H9 (cell line): ENCODE data around the gene ARVCF. TPM values are rescaled to one million over a fixed set of nuclear protein-coding genes. Genes with fewer than 3 reads are reported as not detected.

ENCODE experiments used
- DNase-seq: peaks from one replicate; pipeline ENCODE4 v3.0.0-alpha.2; 2017
- H2AFZ ChIP-seq: one replicate; pipeline ENCODE4 v1.6.1; 2013; ENCODE audit warnings: mild to moderate bottlenecking, low read length, control low read depth, moderate library complexity
- H2AK5ac ChIP-seq: 2 replicates; pipeline ENCODE4 v1.6.1; 2013; ENCODE audit warnings: low read length, control low read depth, mixed read lengths; ENCODE audit not compliant: insufficient read length
- H2BK120ac ChIP-seq: one replicate; pipeline ENCODE4 v1.6.1; 2013; ENCODE audit warnings: low read depth, mild to moderate bottlenecking, low read length, control low read depth, inconsistent platforms; ENCODE audit not compliant: poor library complexity, severe bottlenecking
- H2BK12ac ChIP-seq: 2 replicates; pipeline ENCODE4 v1.6.1; 2013; ENCODE audit warnings: low read length, control low read depth, mixed read lengths, low read depth; ENCODE audit not compliant: insufficient read length
- H2BK15ac ChIP-seq: 2 replicates; pipeline ENCODE4 v1.6.1; 2013; ENCODE audit warnings: low read depth, low read length, control low read depth
- H2BK20ac ChIP-seq: one replicate; pipeline ENCODE4 v1.6.1; 2013; ENCODE audit warnings: low read depth, mild to moderate bottlenecking, low read length, control low read depth, inconsistent platforms; ENCODE audit not compliant: poor library complexity, severe bottlenecking
- H2BK5ac ChIP-seq: 2 replicates; pipeline ENCODE4 v1.6.1; 2013; ENCODE audit warnings: low read length, control low read depth, mixed read lengths; ENCODE audit not compliant: insufficient read length
- H3K14ac ChIP-seq: 2 replicates; pipeline ENCODE4 v1.6.1; 2013; ENCODE audit warnings: low read length, control low read depth; ENCODE audit not compliant: insufficient read depth
- H3K18ac ChIP-seq: 2 replicates; pipeline ENCODE4 v1.6.1; 2013; ENCODE audit warnings: low read depth, mild to moderate bottlenecking, mixed read lengths, low read length, control low read depth; ENCODE audit not compliant: insufficient read length
- H3K23ac ChIP-seq: 2 replicates; pipeline ENCODE4 v1.6.1; 2013; ENCODE audit warnings: low read length, control low read depth, mixed read lengths, low read depth; ENCODE audit not compliant: insufficient read length
- H3K23me2 ChIP-seq: 2 replicates; pipeline ENCODE4 v1.6.1; 2013; ENCODE audit warnings: low read depth, mild to moderate bottlenecking, mixed read lengths, low read length, control low read depth; ENCODE audit not compliant: insufficient read length, poor library complexity, severe bottlenecking
- H3K27ac ChIP-seq: 2 replicates; pipeline ENCODE4 v1.5.1; 2013; ENCODE audit warnings: low read length, control low read depth, mixed read lengths, low read depth; ENCODE audit not compliant: insufficient read length
- H3K27me3 ChIP-seq: 2 replicates; pipeline ENCODE4 v1.6.1; 2013; ENCODE audit warnings: low read length, control low read depth, inconsistent platforms; ENCODE audit not compliant: insufficient read depth
- H3K4ac ChIP-seq: 2 replicates; pipeline ENCODE4 v1.6.1; 2013; ENCODE audit warnings: low read depth, mild to moderate bottlenecking, control low read depth, inconsistent platforms, low read length, moderate library complexity
- H3K4me1 ChIP-seq: 2 replicates; pipeline ENCODE4 v1.6.1; 2013; ENCODE audit warnings: low read length, control low read depth, inconsistent platforms; ENCODE audit not compliant: insufficient read depth
- H3K4me2 ChIP-seq: 2 replicates; pipeline ENCODE4 v1.6.1; 2013; ENCODE audit warnings: low read length, control low read depth, mixed read lengths; ENCODE audit not compliant: insufficient read length, insufficient read depth
- H3K56ac ChIP-seq: 2 replicates; pipeline ENCODE4 v1.6.1; 2013; ENCODE audit warnings: low read depth, mild to moderate bottlenecking, mixed read lengths, low read length, control low read depth; ENCODE audit not compliant: insufficient read length
- H3K79me1 ChIP-seq: 2 replicates; pipeline ENCODE4 v1.6.1; 2013; ENCODE audit warnings: low read depth, mild to moderate bottlenecking, moderate library complexity, low read length, control low read depth, inconsistent platforms; ENCODE audit not compliant: insufficient read depth, poor library complexity, severe bottlenecking
- H3K79me2 ChIP-seq: 2 replicates; pipeline ENCODE4 v1.6.1; 2013; ENCODE audit warnings: low read length, control low read depth, inconsistent platforms; ENCODE audit not compliant: insufficient read depth
- H3K9ac ChIP-seq: 2 replicates; pipeline ENCODE4 v1.6.1; 2013; ENCODE audit warnings: low read length, control low read depth, mixed read lengths; ENCODE audit not compliant: insufficient read length; ENCODE audit errors: extremely low read depth
- H3K9me3 ChIP-seq: one replicate; pipeline ENCODE4 v1.6.1; 2013; ENCODE audit warnings: low read depth, low read length, inconsistent platforms; ENCODE audit not compliant: control insufficient read depth
- H3T11ph ChIP-seq: one replicate; pipeline ENCODE4 v1.6.1; 2013; ENCODE audit warnings: mild to moderate bottlenecking, low read length, control low read depth, inconsistent platforms
- H4K20me1 ChIP-seq: one replicate; pipeline ENCODE4 v1.6.1; 2013; ENCODE audit not compliant: control insufficient read depth, insufficient read length, insufficient read depth
- H4K5ac ChIP-seq: 2 replicates; pipeline ENCODE4 v1.6.1; 2013; ENCODE audit warnings: low read depth, mild to moderate bottlenecking, mixed read lengths, low read length, control low read depth; ENCODE audit not compliant: insufficient read length
- H4K8ac ChIP-seq: replicated peaks from 2 replicates; pipeline ENCODE4 v1.6.1; 2013; ENCODE audit warnings: low read length, control low read depth, mixed read lengths, low read depth; ENCODE audit not compliant: insufficient read length
- H4K91ac ChIP-seq: 2 replicates; pipeline ENCODE4 v1.6.1; 2013; ENCODE audit warnings: low read depth, mild to moderate bottlenecking, moderate library complexity, mixed read lengths, low read length, control low read depth; ENCODE audit not compliant: insufficient read length
- H3K27ac Mint-ChIP-seq, 3 experiments: 2 replicates in 2 of 3; 3 replicates in 1 of 3; pipeline ENCODE4 v1.8.0; 2020 to 2021; ENCODE audit warnings: mixed read lengths in 3 of 3, mild to moderate bottlenecking in 1 of 3, moderate library complexity in 1 of 3
- H3K27me3 Mint-ChIP-seq: 2 replicates; pipeline ENCODE4 v1.8.0; 2021; ENCODE audit warnings: low read depth, mild to moderate bottlenecking, moderate library complexity, mixed read lengths
- H3K36me3 Mint-ChIP-seq, 3 experiments: 2 replicates in 2 of 3; 3 replicates in 1 of 3; pipeline ENCODE4 v1.8.0; 2020 to 2021; ENCODE audit warnings: low read depth in 3 of 3, mixed read lengths in 3 of 3; ENCODE audit not compliant: insufficient read depth in 1 of 3
- H3K4me1 Mint-ChIP-seq, 2 experiments: 2 replicates each; pipeline ENCODE4 v1.8.0; 2020; ENCODE audit warnings: mixed read lengths in 2 of 2
- H3K4me3 Mint-ChIP-seq, 2 experiments: 2 replicates in 1 of 2; 3 replicates in 1 of 2; pipeline ENCODE4 v1.8.0; 2020 to 2021; ENCODE audit warnings: mild to moderate bottlenecking in 2 of 2, mixed read lengths in 2 of 2, moderate library complexity in 1 of 2
- H3K9me3 Mint-ChIP-seq, 2 experiments: 2 replicates in 1 of 2; 3 replicates in 1 of 2; pipeline ENCODE4 v1.8.0; 2020; ENCODE audit warnings: mild to moderate bottlenecking in 2 of 2, mixed read lengths in 2 of 2, moderate library complexity in 1 of 2
- WGBS: extraction: QIAGEN DNeasy Blood & Tissue Kit; methylation state at CpG from one replicate; pipeline ENCODE4 v1.1.7; 2013; ENCODE audit warnings: missing lambda C conversion rate, low lambda C conversion rate, mixed read lengths; ENCODE audit not compliant: insufficient read length; ENCODE audit errors: extremely low coverage; 5-methylcytosine and 5-hydroxymethylcytosine counted together
- total RNA-seq: library from RNA; stranded (reverse); gene quantifications from 2 replicates; pipeline ENCODE4 v1.2.1, GENCODE V29; 2021
- TF ChIP-seq, protein P1 (sequence below): fragments of 200-600 bp; sonication (generic); conservative IDR thresholded peaks from 3 replicates; pipeline ENCODE4 v1.8.0; 2021; ENCODE audit warnings: antibody characterized with exemption, mild to moderate bottlenecking

The ARVCF gene
- total RNA-seq, 1 experiment from 2014 or later: 40.7 TPM

GRCh38 chr22:20015971-20016733, 471 bp downstream of the ARVCF start:
- H3K4me3 Mint-ChIP-seq: peak overlapping the region; percentile 48 to 63; a peak in 3 of 5 replicates
- TF ChIP-seq, protein P1, sequence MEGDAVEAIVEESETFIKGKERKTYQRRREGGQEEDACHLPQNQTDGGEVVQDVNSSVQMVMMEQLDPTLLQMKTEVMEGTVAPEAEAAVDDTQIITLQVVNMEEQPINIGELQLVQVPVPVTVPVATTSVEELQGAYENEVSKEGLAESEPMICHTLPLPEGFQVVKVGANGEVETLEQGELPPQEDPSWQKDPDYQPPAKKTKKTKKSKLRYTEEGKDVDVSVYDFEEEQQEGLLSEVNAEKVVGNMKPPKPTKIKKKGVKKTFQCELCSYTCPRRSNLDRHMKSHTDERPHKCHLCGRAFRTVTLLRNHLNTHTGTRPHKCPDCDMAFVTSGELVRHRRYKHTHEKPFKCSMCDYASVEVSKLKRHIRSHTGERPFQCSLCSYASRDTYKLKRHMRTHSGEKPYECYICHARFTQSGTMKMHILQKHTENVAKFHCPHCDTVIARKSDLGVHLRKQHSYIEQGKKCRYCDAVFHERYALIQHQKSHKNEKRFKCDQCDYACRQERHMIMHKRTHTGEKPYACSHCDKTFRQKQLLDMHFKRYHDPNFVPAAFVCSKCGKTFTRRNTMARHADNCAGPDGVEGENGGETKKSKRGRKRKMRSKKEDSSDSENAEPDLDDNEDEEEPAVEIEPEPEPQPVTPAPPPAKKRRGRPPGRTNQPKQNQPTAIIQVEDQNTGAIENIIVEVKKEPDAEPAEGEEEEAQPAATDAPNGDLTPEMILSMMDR: no peak
- H3K4ac ChIP-seq: no peak overlapping the region
- peaks cover 0 to 2% (median 0%) of the 10 kb centered on the region in 3 experiments; a peak in 3 of 7 replicates for H3K36me3 Mint-ChIP-seq
- H2AK5ac ChIP-seq: no peak overlapping the region
- H2BK12ac ChIP-seq: no peak overlapping the region
- H3K9ac ChIP-seq: no peak overlapping the region
- H3K79me2 ChIP-seq: no peaks in the 10 kb centered on the region
- H3K23me2 ChIP-seq: peaks cover 13% of the 10 kb centered on the region
- H3K4me2 ChIP-seq: peak overlapping the region; percentile 17
- H3K23ac ChIP-seq: no peak overlapping the region
- no peak overlapping the region for H4K91ac ChIP-seq
- no peak overlapping the region for H3K56ac ChIP-seq
- H4K20me1 ChIP-seq: no peaks in the 10 kb centered on the region
- no peaks in the 10 kb centered on the region for H3K79me1 ChIP-seq
- H3K27ac ChIP-seq: no peak overlapping the region
- H3K27me3 Mint-ChIP-seq: peaks cover 54% of the 10 kb centered on the region
- no peaks in the 10 kb centered on the region for H3K9me3 ChIP-seq
- H3K4me1 Mint-ChIP-seq: peaks cover 5 to 10% of the 10 kb centered on the region in 2 experiments
- no peak overlapping the region for H4K8ac ChIP-seq
- no peak overlapping the region for H4K5ac ChIP-seq
- H3K18ac ChIP-seq: no peak overlapping the region
- H3T11ph ChIP-seq: no peak overlapping the region
- DNase-seq: peak; percentile 58
- H3K4me1 ChIP-seq: no peaks in the 10 kb centered on the region
- no peak overlapping the region for H2BK20ac ChIP-seq
- H2BK5ac ChIP-seq: no peak overlapping the region
- no peak overlapping the region for H2AFZ ChIP-seq
- H3K27ac Mint-ChIP-seq: no peak overlapping the region
- H2BK120ac ChIP-seq: no peak overlapping the region
- peaks cover 31% of the 10 kb centered on the region for H3K27me3 ChIP-seq
- no peaks in the 10 kb centered on the region for H3K9me3 Mint-ChIP-seq
- H3K14ac ChIP-seq: no peak overlapping the region
- WGBS: no CpG with 5 or more reads among the region's 101 CpGs
- no peak overlapping the region for H2BK15ac ChIP-seq
